HCT116 (cell line): Measurements from ENCODE around the gene MIR17HG. TPM values are rescaled to one million over a fixed set of nuclear protein-coding genes. Genes with fewer than 3 reads are reported as not detected.

ENCODE experiments used
- ATAC-seq: fragments of 200-7000 bp; cut with Tn5 transposase; 2 replicates; pipeline ENCODE4 v1.9.1; 2020; ENCODE audit warnings: mild to moderate bottlenecking, moderate library complexity
- BruUV-seq: library from RNA; stranded (reverse); fragments of 400-500 nt; replicated peaks from 2 replicates; lab custom pipeline; 2021; lab: Mats Ljungman, UMichigan
- CTCF ChIA-PET: fragments of 300-600 bp; sonication (Branson Sonifier 250); formaldehyde crosslinking; loops from one replicate; lab custom pipeline; 2021; ENCODE audit warnings: antibody characterized with exemption; lab: Charles Lee
- POLR2A ChIA-PET: fragments of 300-600, 350-600 bp; sonication (Branson Sonifier 250); formaldehyde crosslinking; loops from one replicate; lab custom pipeline; 2021; ENCODE audit warnings: antibody characterized with exemption; lab: Charles Lee
- RAD21 ChIA-PET, 2 experiments: fragments of 300-600 bp; sonication (Branson Sonifier 250); formaldehyde crosslinking; loops; one replicate each; lab custom pipeline; 2023; ENCODE audit warnings: low total read pairs in 2 of 2; ENCODE audit not compliant: uncharacterized antibody in 2 of 2, unreplicated experiment in 2 of 2, low non-redundant PET in 1 of 2; lab: Charles Lee
- DNase-seq: peaks from one replicate; pipeline ENCODE4 v3.0.0-alpha.2; 2010; ENCODE audit warnings: low read depth, low spot score
- H2AFZ ChIP-seq: fragments of 200-600 bp; shearing (Covaris generic), sonication (generic); 2 replicates; pipeline ENCODE4 v1.6.1; 2017; ENCODE audit warnings: low read depth, mixed run types, mixed read lengths, antibody characterized with exemption, low read length; ENCODE audit not compliant: poor library complexity, severe bottlenecking
- H3K27ac ChIP-seq: 2 replicates; pipeline ENCODE4 v1.5.1; 2012; ENCODE audit warnings: low read depth, low read length
- H3K27me3 ChIP-seq: fragments of 200-600 bp; sonication (generic); 2 replicates; pipeline ENCODE4 v1.6.1; 2016; ENCODE audit warnings: mixed run types, low read length, mixed read lengths; ENCODE audit not compliant: insufficient read depth
- H3K36me3 ChIP-seq, 2 experiments: fragments of 200-500 bp in 1 of 2; fragments of 200-600 bp in 1 of 2; sonication (Bioruptor generic) in 1 of 2; sonication (generic) in 1 of 2; 2 replicates each; pipeline versions ENCODE4 v1.5.1 to v1.6.1; 2014 to 2016; ENCODE audit warnings: low read length in 2 of 2, inconsistent platforms in 1 of 2, mixed read lengths in 1 of 2, mixed run types in 1 of 2; ENCODE audit not compliant: insufficient read depth in 2 of 2, control insufficient read depth in 1 of 2
- H3K4me1 ChIP-seq, 2 experiments: fragments of 200-600 bp in 1 of 2; sonication (generic) in 1 of 2; 2 replicates each; pipeline versions ENCODE4 v1.5.1 to v1.6.1; 2012 to 2017; ENCODE audit warnings: low read length in 2 of 2, inconsistent platforms in 1 of 2, mild to moderate bottlenecking in 1 of 2, mixed read lengths in 1 of 2, mixed run types in 1 of 2, moderate library complexity in 1 of 2; ENCODE audit not compliant: insufficient read depth in 2 of 2, control insufficient read depth in 1 of 2
- H3K4me2 ChIP-seq: fragments of 200-600 bp; sonication (generic); 2 replicates; pipeline ENCODE4 v1.6.1; 2017; ENCODE audit warnings: mixed run types, low read length, mixed read lengths
- H3K4me3 ChIP-seq, 2 experiments: fragments of 200-600 bp in 1 of 2; sonication (generic) in 1 of 2; replicated peaks in 1 of 2; 2 replicates each; pipeline ENCODE4 v1.5.1; 2011 to 2016; ENCODE audit warnings: low read length in 2 of 2, control low read depth in 1 of 2, low read depth in 1 of 2, mild to moderate bottlenecking in 1 of 2, mixed read lengths in 1 of 2, mixed run types in 1 of 2
- H3K79me2 ChIP-seq: fragments of 200-600 bp; sonication (generic); 2 replicates; pipeline ENCODE4 v1.6.1; 2017; ENCODE audit warnings: mild to moderate bottlenecking, mixed run types, low read length, moderate library complexity, mixed read lengths; ENCODE audit not compliant: insufficient read depth
- H3K9ac ChIP-seq: fragments of 200-600 bp; sonication (generic); 2 replicates; pipeline ENCODE4 v1.6.1; 2016; ENCODE audit warnings: low read length, mixed read lengths
- H3K9me2 ChIP-seq: fragments of 200-600 bp; sonication (generic), shearing (Covaris generic); 2 replicates; pipeline ENCODE4 v1.6.1; 2017; ENCODE audit warnings: mixed run types, mild to moderate bottlenecking, moderate library complexity; ENCODE audit not compliant: insufficient read depth
- H3K9me3 ChIP-seq, 2 experiments: fragments of 200-500 bp in 1 of 2; fragments of 200-600 bp in 1 of 2; sonication (Bioruptor generic) in 1 of 2; sonication (generic) in 1 of 2; 2 replicates each; pipeline ENCODE4 v1.6.1; 2014 to 2017; ENCODE audit warnings: low read length in 2 of 2, mixed read lengths in 2 of 2, inconsistent platforms in 1 of 2, low read depth in 1 of 2, mild to moderate bottlenecking in 1 of 2, mixed run types in 1 of 2, moderate library complexity in 1 of 2; ENCODE audit not compliant: control insufficient read depth in 1 of 2, insufficient read depth in 1 of 2
- H4K20me1 ChIP-seq: fragments of 200-600 bp; sonication (generic), shearing (Covaris generic); 2 replicates; pipeline ENCODE4 v1.6.1; 2017; ENCODE audit warnings: mixed run types, mild to moderate bottlenecking, moderate library complexity; ENCODE audit not compliant: insufficient read depth
- CBX3 ChIP-seq: IDR thresholded peaks from 2 replicates; pipeline ENCODE4 v1.6.1; 2012; ENCODE audit warnings: low read depth
- CEBPB ChIP-seq: IDR thresholded peaks from 2 replicates; pipeline ENCODE4 v1.6.1; 2012; ENCODE audit warnings: low read depth
- POLR2A ChIP-seq: IDR thresholded peaks from 2 replicates; pipeline ENCODE4 v1.7.0; 2011; ENCODE audit warnings: borderline replicate concordance; ENCODE audit not compliant: insufficient read depth, insufficient read length; ENCODE audit errors: extremely low read depth
- RAD21 ChIP-seq: IDR thresholded peaks from 2 replicates; pipeline ENCODE4 v1.6.1; 2012; ENCODE audit warnings: low read depth, mild to moderate bottlenecking
- SP1 ChIP-seq: IDR thresholded peaks from 2 replicates; pipeline ENCODE4 v1.6.1; 2012; ENCODE audit warnings: low read depth
- YY1 ChIP-seq: IDR thresholded peaks from 2 replicates; pipeline ENCODE4 v1.6.1; 2011; ENCODE audit warnings: low read length, low read depth, moderate library complexity, mild to moderate bottlenecking; ENCODE audit not compliant: insufficient replicate concordance; ENCODE audit errors: extremely low read depth
- intact Hi-C: fragments of 100-400 bp; cut with micrococcal nuclease; formaldehyde crosslinking; loops from 2 replicates; pipeline ENCODE4 v1.10.0; 2022
- total RNA-seq: library from RNA; stranded (reverse); gene quantifications from one replicate; pipeline ENCODE4 v1.2.1, GENCODE V29; 2021; ENCODE audit not compliant: unreplicated experiment
- TF ChIP-seq, protein P1 (sequence below), 3 experiments: fragments of 200-600 bp in 1 of 3; sonication (generic) in 1 of 3; IDR thresholded peaks in 2 of 3; conservative IDR thresholded peaks in 1 of 3; 2 replicates each; pipeline ENCODE4 v1.5.1; 2012 to 2017; ENCODE audit warnings: low read depth in 2 of 3, low read length in 2 of 3, antibody characterized with exemption in 1 of 3, borderline replicate concordance in 1 of 3, control low read depth in 1 of 3, mild to moderate bottlenecking in 1 of 3, mixed read lengths in 1 of 3, mixed run types in 1 of 3, moderate library complexity in 1 of 3; ENCODE audit not compliant: insufficient read depth in 1 of 3
- TF ChIP-seq, protein P2 (sequence below): IDR thresholded peaks from 2 replicates; pipeline ENCODE4 v1.6.1; 2012

The MIR17HG gene
- total RNA-seq, 1 experiment from 2014 or later: 10.3 TPM

DNA sequence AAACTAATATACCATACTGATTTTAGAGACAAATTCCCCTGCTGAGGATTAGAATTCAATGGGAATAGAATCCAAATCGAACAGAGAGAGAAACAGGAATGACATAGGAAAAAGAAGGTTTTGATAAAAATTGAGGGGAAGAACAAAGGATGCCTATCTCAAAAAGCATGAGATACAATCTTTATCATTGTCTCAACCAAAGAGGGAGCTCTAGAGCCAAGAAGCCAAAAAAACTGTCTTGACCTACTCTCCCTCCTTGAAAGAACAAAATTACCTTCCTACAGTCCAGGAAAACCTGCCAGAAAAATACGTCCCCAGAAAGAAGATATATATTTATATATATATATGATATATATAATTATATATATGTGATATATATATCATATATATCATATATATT, 39.2 kb upstream of the MIR17HG start:
- Histone ChIP-seq H3K4me3 (no peak overlapping the region), H2AFZ (no peak overlapping the region), H3K9me3 (no peaks in the 10 kb centered on the region), H4K20me1 (no peaks in the 10 kb centered on the region), H3K27ac (no peak overlapping the region), H3K36me3 (no peaks in the 10 kb centered on the region), H3K4me2 (no peak overlapping the region), H3K4me1 (no peaks in the 10 kb centered on the region), H3K79me2 (no peaks in the 10 kb centered on the region), H3K9ac (no peak overlapping the region), H3K27me3 (peaks cover 4% of the 10 kb centered on the region), H3K9me2 (no peaks in the 10 kb centered on the region)
- DNase-seq (no peak), ATAC-seq (peak; percentile 54; the same call in 1 of the 2 replicates)
- BruUV-seq: no TSS peak
- intact Hi-C loops: no loop called here
- ChIA-PET RAD21 (no interaction called here), POLR2A (no interaction called here), CTCF (interaction anchor here (0.5 kb wide), 1 partner anchor 121 kb away, joined by 3 read pairs; no protein-coding TSS in a partner anchor)
- no peak for TF ChIP-seq CEBPB
- TF ChIP-seq, protein P1, sequence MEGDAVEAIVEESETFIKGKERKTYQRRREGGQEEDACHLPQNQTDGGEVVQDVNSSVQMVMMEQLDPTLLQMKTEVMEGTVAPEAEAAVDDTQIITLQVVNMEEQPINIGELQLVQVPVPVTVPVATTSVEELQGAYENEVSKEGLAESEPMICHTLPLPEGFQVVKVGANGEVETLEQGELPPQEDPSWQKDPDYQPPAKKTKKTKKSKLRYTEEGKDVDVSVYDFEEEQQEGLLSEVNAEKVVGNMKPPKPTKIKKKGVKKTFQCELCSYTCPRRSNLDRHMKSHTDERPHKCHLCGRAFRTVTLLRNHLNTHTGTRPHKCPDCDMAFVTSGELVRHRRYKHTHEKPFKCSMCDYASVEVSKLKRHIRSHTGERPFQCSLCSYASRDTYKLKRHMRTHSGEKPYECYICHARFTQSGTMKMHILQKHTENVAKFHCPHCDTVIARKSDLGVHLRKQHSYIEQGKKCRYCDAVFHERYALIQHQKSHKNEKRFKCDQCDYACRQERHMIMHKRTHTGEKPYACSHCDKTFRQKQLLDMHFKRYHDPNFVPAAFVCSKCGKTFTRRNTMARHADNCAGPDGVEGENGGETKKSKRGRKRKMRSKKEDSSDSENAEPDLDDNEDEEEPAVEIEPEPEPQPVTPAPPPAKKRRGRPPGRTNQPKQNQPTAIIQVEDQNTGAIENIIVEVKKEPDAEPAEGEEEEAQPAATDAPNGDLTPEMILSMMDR (IDR thresholded peaks at IDR 0.05 in 2 of 3, conservative IDR thresholded peaks at IDR 0.05 in 1 of 3; ENCODE audit: borderline replicate concordance in 1 of 3, insufficient read depth in 1 of 3, low read depth in 2 of 3, low read length in 2 of 3): peak in 1 of 3 experiments; percentile 12; a peak in 1 of 6 replicates

DNA sequence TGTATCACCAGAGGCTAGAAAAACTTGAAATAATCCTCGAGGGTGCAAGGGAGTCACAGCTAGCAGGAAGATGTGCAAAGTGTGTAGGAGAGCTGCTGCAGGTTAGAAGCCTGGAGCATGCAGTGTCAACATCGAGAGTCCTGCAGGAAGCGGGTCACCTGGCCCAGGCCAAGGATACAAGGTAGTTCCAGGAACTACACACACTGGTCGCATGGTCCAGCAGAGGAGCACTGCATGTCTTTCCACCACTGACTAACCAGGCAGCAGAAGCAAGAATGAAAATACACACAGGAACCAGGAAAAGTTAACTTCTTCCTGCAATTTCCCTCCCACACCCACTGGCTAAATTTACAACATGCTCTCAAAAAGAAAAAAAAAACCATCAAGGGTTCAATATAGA, 36.0 kb upstream of the MIR17HG start:
- H3K4me2 ChIP-seq: no peak overlapping the region
- ChIA-PET POLR2A (no interaction called here), CTCF (no interaction called here), RAD21 (no interaction called here)
- H3K9me3 ChIP-seq: no peaks in the 10 kb centered on the region
- H2AFZ ChIP-seq: no peak overlapping the region
- intact Hi-C loops: no loop called here
- no peak overlapping the region for H3K9ac ChIP-seq
- H3K36me3 ChIP-seq: no peaks in the 10 kb centered on the region
- no peaks in the 10 kb centered on the region for H3K9me2 ChIP-seq
- no peaks in the 10 kb centered on the region for H3K79me2 ChIP-seq
- no peak for ATAC-seq
- H3K4me3 ChIP-seq: no peak overlapping the region
- peaks cover 26% of the 10 kb centered on the region for H3K27me3 ChIP-seq
- no peak for DNase-seq
- TF ChIP-seq SP1 (no peak), RAD21 (no peak), YY1 (no peak), POLR2A (no peak), CBX3 (no peak)
- TF ChIP-seq, protein P2, sequence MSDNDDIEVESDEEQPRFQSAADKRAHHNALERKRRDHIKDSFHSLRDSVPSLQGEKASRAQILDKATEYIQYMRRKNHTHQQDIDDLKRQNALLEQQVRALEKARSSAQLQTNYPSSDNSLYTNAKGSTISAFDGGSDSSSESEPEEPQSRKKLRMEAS: no peak
- no peaks in the 10 kb centered on the region; the same call in 1 of the 2 replicates for H4K20me1 ChIP-seq
- no peak overlapping the region for H3K27ac ChIP-seq
- BruUV-seq: no TSS peak
- H3K4me1 ChIP-seq: no peaks in the 10 kb centered on the region
